ENCODE measurements around the gene CSAD.

- no peak for TF ChIP-seq SP1 (IDR thresholded peaks at IDR 0.05)
- no peak for TF ChIP-seq FOXM1 (IDR thresholded peaks at IDR 0.05; ENCODE audit: borderline replicate concordance)
- TF ChIP-seq BHLHE40 (IDR thresholded peaks at IDR 0.05; ENCODE audit: borderline replicate concordance) = no peak
- no peak for TF ChIP-seq ZNF384 (IDR thresholded peaks at IDR 0.05)
- TF ChIP-seq HDGF (IDR thresholded peaks at IDR 0.05; ENCODE audit: borderline replicate concordance) = no peak
- no peak for TF ChIP-seq NFRKB (IDR thresholded peaks at IDR 0.05)
- TF ChIP-seq TARDBP (IDR thresholded peaks at IDR 0.05) = no peak
These were observed 15.8 kb upstream of the CSAD start for GRCh38 chr12:53196486-53196885.

Data from HEK293T (cell line).